ENCODE measurements around the gene VPS9D1.

VPS9D1 gene

DNA sequence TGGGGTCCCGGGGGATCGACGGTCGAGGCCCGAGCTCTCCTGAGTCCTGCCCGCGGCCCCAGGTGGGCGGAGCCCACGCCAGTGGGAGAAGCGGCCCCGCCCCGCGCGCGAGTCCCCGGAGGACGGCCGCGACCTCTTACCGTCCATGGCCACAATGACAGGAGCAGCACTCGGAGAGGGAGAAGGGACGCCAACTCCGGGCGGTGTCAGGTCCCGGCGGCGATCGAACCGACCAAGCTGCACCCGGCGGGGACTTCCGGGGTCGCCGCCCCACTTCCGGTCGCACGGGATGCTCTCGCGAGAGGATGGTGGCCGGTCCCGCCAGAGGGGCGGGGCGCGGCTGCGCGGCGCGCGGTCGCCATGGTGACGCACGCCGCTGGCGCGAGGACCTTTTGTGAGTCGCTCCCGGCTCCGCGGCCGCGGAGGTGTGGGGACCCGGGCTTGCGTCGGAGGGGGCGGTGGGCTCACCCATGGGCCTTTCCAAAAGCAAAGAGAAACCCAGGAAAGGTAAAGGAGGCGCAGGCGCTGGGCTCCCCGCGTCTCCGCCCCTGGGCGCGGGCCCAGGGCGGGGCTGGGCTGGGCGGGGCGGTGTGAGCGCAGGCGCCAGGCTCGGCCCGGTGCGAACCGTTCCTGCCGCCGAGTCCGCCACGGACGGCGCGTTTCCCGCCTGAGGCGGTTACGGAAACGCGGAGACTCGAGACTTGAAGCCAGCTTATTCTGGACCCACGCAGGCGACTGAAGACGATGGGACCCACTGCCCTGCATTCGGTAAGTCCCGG lies 63.1 kb downstream of the VPS9D1 start, which contains the start of the genes CHMP1A and SPATA33:
Gene CHMP1A, minus strand, starts transcription at position 267 of the 779 bp plus-strand sequence. Its CDS starts 120 bp downstream, at position 147.
Gene SPATA33, plus strand, starts transcription at position 395 of the 779 bp plus-strand sequence. Its CDS starts 76 bp downstream, at position 471.
- peak; percentile 27 for DNase-seq

Measured in amniotic stem cell (primary cell).